Forelimb muscle (tissue), 1 donor: ENCODE measurements around the gene ATG2A. TPM values are rescaled to one million over a fixed set of nuclear protein-coding genes. Genes with fewer than 3 reads are reported as not detected.
A peak's percentile ranks its signal among the peaks of the same experiment; 100 is the strongest.

Source experiments
- DNase-seq: peaks from one replicate; pipeline ENCODE4 v3.0.0-alpha.2; 2013; ENCODE audit warnings: low read depth
- polyA plus RNA-seq: library from polyadenylated mRNA; unstranded; fragments of 120-200 nt; gene quantifications from one replicate; pipeline ENCODE4 v1.2.1, GENCODE V29; 2013; ENCODE audit not compliant: insufficient read length

ATG2A gene
- polyA plus RNA-seq, 1 donor, result 12.0 TPM

DNA sequence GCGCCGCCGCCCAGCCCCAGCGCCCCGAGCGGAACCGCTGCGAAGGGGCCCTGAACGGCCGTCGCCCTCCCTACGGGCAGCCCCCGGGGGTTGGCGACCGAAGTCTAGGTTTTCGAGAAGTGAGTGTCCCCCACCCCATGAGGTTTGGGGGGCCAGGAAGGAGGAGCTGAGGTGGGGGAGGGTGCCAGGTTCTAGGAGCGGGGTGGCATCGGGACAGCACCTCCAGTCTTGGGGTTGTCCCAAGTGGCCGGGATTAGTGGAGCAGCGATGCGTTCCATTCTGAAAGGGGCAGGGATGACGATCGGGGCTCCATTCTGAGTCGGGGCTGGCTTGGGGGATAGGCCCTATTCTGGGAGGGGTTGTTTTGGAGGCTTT lies 7.9 kb upstream of the ATG2A start:
- no peak for DNase-seq

GRCh38 chr11:64923944-64924909 lies 7.2 kb upstream of the ATG2A start, which contains the start of gene PPP2R5B:
PPP2R5B (plus strand) TSS chr11:64924689; CDS start chr11:64925735, 1,046 bp downstream.
- peak; percentile 89 for DNase-seq

DNA sequence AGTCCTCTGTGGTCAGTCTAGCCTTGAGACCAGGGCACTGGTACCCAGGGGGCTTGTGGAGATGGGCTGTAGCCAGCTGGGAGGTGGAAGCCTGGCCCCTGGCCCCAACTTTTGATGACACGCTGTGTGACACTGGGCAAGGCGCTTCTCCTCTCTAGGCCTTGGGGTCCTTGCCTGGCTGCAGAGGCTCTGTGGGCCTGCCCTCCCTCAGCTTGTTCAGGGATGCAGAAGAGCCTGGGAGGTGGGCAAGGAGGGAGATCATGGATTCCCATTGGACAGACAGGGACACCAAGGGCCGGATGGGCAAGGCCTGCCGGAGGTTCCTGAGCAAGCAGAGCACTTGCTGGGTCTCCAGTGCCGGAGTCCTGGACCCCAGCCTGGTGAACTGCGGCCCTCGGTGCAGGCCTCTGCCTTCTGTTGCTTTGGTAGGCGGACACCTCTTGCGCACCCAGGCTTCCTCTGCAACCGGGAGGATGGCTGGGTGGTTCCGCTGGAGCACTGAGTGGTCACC lies 6.2 kb upstream of the ATG2A start:
- DNase-seq, result no peak

GRCh38 chr11:64921384-64921783 lies 4.4 kb upstream of the ATG2A start:
- no peak for DNase-seq

GRCh38 chr11:64920124-64920523 lies 3.1 kb upstream of the ATG2A start:
- no peak for DNase-seq

DNA sequence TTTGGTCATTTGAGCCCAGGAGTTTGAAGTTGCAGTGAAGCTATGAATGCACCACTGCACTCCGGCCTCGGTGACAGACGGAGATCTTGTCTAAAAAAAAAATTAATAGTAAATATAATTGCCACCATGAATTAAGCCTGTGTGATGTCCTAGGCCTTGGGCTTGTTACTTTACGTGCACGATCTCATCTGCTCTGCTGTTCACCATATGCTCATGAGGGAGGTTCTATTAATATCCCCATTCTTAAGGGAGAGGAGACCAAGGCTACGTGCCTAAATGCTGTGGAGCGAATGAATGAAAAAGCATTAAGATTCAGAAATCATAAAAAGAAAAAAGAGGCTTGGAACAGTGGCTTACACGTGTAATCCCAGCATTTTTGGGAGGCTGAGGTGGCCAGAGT lies 2.6 kb upstream of the ATG2A start:
- no peak for DNase-seq

DNA sequence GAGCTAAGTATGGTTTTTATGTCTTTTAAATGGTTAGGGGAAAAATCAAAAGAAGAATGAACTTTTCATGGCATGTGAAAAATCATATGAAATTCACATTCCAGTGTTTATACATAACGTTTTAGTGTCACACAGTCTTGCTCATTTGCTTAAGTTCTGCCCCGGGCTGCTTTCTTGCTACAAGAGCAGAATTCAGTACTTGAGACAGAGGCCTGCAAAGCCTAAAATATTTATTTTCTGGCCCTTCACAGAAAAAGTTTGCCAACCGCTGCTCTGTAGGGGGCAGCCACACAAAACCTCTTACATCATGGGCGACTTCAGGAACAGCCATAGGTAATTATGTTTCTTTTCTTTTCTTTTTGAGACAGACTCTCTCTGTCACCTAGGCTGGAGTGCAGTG lies 1.0 kb upstream of the ATG2A start:
- DNase-seq, result no peak

- no peak for DNase-seq
Measured at GRCh38 chr11:64917663-64917995, 620 bp upstream of the ATG2A start.

DNA sequence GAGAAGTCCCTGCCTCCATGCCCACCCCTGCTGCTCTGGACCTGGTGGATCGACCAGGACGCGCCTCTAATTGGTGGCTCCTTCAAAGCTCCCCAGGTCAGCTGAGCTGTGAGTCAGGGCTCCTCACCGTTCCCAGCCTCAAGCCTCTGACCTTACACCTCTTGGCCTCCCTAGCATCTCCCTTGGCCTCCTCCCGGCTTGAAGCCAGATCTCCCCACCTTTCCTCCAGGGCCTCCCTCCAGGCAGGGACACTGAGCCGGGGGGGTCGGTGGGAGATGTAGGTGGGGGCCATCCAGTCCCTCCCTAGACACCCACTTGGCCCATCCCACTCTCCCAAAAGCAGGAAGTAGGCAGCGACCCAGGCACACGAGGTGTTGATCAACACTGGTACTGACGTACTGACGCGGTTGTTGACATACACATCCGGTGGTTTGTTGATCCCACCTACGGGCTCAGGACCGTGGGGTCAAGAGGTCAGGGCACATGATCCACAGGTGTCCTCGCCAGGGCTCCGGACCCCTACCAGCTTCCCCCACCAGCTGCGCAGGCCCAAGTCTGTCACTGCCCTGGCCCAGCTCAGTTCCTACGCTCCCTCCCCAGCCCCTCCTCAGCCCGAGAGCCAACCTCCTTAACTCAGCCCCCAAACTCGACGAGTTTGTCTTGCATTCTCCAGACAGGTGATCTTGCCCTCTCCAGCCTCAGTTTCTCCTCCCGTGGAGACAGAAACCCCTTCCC lies 802 bp downstream of the ATG2A start:
- no peak for DNase-seq

- no peak for DNase-seq
Measured at GRCh38 chr11:64915376-64915887, 1.6 kb downstream of the ATG2A start.

DNA sequence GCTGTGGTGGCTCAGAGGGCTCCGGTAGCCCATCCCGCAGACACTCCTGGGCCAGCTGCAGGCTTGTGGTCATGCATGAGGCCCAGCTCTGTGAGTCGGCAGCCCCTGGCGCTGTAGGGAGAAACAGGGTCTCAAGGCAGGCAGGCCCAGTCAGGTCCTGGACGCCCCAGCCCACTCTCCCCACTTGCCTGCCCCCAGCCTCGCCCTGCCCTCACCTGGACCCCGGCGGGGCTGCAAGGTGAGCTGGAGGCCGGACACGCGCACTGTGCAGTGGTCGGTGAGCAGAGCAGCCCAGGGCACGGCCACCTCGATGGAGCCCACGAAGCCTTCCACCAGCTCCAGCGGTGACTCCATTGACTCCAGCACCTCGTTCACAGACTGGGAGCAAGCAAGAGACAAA lies 2.9 kb downstream of the ATG2A start:
- DNase-seq, result no peak

DNA sequence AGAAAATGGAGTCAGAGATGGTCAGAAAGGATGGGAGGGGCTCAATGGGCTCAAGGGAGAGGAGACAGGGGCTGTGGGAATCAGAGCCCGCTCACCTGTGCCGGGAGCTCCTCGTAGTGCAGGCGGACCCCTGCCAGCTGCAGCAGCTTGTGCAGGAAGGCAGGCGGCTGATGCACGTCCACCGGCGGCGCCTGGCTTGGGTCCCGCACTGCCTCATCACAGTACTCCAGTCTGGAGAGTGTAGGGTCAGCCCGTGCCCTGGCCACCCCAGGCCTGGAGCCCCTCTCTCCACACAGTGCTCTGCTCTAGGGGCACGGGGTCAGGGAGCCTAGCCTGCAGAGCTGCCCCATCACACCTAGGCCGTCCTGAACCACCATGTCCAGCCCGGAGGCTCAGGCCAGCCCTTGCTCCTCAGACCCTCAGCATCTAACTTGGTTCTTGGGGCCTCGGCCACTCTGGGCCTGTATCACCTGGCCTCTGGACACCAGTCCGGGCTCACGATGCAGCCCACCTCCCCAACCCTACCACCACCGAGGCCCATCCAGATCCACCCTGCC lies 3.8 kb downstream of the ATG2A start:
- no peak for DNase-seq

GRCh38 chr11:64911689-64912088 lies 5.3 kb downstream of the ATG2A start:
- no peak for DNase-seq

GRCh38 chr11:64911142-64911541 lies 5.9 kb downstream of the ATG2A start:
- DNase-seq, result no peak

DNA sequence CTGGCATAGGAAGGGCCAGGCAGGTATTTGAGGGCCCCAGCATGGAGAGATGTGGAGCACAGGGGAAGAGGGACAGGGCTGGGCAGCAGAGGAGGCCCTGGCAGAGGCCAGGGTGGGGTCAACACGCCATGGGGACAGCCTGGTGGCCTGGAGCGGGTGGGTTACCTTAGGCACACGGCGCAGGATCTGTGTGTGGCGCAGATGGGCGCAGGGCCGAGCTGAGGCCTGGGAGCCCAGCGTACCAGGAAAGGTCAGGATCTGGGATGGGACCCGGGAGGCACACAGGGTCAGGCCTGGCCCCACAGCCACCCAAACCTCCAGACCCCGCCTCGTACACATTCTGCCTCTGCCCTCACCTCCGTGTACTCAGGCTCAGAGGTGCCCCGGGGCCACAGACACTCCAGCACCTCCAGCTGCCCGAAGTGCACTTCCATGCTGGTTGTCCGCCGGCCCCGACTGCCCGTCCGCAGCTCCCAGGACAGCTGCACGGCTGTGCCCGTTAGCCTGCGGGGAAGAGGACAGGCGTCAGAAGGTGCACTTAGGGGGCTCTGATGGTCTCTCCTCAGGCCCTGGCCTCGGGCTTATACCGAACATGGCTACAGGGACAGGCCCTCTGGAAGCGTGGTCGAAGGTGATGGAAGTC lies 6.4 kb downstream of the ATG2A start:
- no peak for DNase-seq

- no peak for DNase-seq
Measured at GRCh38 chr11:64909653-64910343, 7.2 kb downstream of the ATG2A start.

GRCh38 chr11:64908766-64909165 lies 8.2 kb downstream of the ATG2A start:
- no peak for DNase-seq

DNA sequence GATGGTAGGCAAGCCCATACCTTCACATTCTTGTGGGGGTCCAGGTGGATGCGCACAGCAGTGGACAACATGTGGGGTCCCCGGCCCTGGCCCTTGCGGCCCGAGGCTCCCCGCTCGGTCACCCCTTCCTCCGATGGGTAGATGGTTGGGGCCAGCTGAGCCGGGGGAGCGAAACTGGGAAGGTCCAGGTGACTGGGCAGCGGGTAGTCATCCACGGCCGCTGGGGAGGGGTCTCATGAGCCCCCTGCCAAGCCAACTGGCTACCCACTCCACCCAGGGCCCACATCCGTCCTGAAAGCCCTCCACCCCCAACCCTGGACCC lies 10.7 kb downstream of the ATG2A start:
- no peak for DNase-seq

DNA sequence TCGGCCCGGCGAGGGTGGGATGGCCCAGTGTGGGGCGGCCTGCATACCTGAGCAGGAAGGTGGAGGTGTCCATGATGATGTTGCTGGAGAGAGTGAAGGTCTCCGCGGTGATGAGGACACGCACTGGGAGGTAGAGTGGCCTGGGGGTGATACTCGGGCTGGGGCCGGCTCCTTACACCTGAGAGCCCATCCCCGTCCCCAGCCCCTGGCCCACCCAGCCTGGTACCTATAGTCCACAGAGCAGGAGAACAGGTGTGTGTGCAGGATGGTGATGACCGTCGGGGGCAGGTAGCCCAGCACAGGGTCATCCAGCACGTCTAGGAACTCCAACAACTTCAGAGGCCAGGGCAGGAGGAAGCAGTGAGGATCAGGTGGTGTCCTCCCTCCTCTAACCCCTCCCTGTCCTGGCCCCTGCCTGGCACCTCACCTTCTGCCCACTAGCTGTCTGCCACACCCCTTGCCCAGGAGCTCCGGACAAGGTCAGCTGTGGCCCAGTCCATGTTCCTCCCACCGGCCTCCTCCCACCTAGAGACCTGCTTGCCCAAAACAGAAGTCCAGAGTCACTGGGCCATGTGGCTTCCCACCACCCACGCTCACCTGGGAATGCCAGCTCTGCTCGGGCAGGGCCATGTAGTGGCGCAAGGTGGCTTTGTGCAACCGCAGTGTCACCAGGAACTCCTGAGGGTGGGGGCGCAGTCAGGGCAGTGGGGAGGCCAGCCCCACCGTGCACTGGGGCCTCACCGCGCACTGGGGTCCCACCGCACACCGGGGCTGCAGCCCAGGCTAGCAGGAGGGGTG lies 11.3 kb downstream of the ATG2A start:
- DNase-seq, result no peak

DNA sequence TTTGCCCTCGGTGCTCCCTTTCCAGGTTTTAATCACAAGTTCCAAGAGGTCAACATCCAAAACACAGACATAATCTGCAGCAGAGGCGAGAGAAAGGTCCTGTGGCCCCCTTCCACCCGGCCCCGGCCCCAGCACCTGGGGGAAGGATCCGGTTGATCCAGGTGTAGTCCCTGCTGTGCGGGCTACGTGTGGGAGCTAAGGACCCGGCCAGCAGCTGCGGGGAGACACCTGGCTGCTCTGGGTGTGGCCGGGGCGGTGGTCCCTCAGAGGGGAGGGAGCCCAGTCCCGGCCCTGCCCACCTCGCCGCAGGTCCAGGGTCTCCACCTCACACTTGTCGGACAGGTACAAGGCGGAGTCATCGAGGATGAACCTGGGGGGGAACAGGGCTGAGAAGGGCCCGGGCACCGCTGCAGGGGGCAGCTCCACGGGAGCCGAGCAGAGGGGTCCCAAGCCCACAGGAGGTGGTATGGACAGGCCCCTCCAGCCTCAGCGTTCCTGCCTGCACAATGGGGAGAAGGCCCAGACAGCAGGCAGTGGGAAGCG lies 13.6 kb downstream of the ATG2A start:
- DNase-seq, result no peak
